Myocyte (in vitro differentiated cells): ENCODE data around the gene GAGE10. TPM values are rescaled to one million over a fixed set of nuclear protein-coding genes. Genes with fewer than 3 reads are reported as not detected.
"Not testable (repeated sequence)": the region's sequence is repeated elsewhere in the genome, so short reads cannot be mapped to it uniquely, and the experiment has no call there.

Experiments
- DNase-seq: peaks from one replicate; pipeline ENCODE4 v3.0.0-alpha.2; 2012; ENCODE audit warnings: low read depth
- total RNA-seq: library from RNA; depleted of rRNA; stranded (reverse); fragments of >200 nt; gene quantifications from 2 replicates; pipeline ENCODE4 v1.2.3, GENCODE V29; 2014

GAGE10 gene
- total RNA-seq, 1 donor from 2014 or later: not detected

DNA sequence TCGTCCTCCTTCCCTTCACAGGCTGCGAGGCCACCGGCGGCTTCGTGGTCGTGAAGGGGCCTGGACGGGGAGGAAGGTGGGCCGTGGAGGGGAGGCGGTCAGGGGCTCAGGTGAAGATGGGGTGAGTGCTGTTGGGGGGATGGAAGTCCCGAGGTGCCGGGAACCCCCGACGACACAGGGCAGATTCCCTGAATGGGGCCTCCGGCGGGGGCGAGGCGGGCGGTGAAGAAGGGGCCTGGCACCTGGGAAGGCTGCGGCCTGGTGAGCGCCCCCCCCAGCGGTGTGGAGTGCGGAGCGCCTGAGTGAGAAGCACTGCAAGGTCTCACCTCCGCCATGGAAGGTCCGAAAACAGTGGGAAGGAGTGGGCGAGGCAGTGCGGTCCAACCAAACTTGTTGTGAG, 18.8 kb downstream of the GAGE10 start:
- not testable (repeated sequence) for DNase-seq

DNA sequence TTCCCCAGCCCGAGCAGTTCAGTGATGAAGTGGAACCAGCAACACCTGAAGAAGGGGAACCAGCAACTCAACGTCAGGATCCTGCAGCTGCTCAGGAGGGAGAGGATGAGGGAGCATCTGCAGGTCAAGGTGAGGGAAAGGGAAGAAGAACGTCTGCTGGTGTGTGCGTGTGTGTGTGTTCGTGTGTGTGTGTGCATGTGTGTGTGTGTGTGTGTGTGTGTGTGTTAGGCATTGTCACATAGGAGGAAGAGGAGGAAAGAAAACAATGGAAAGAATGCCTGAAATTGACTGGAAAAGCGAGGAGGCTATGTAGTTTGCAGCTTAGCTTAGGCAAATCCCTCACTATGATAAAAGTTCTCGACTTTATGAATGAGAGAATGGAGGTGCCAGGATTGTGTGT, 20.3 kb downstream of the GAGE10 start:
- not testable (repeated sequence) for DNase-seq

DNA sequence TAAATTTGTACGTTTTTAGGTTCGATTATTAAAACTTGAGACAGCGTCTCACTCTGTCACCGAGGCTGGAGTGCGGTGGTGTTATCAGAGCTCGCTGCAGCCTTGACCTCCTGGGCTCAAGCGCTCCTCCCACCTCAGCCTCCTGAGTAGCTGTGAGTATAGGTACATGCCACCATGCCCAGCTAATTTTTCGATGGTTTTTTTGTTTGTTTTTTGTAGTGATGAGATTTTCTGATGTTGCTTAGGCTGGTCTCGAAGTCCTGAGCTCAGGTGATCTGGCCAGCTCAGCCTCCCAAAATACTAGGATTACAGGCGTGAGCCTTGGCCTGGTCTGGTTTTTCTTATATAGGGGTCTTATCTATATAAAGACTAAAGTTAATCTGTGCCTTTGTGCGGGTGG, 27.0 kb downstream of the GAGE10 start:
- DNase-seq: not testable (repeated sequence)

DNA sequence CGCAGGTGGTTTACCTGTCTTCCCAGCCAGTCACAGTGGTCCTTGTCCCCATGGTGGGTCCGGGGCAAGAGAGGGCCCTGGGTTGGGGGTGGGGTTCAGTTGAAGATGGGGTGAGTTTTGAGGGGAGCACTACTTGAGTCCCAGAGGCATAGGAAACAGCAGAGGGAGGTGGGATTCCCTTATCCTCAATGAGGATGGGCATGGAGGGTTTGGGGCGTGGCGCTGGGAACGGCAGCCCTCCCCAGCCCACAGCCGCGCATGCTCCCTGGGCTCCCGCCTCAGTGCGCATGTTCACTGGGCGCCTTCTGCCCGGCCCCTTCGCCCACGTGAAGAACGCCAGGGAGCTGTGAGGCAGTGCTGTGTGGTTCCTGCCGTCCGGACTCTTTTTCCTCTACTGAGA, 27.8 kb downstream of the GAGE10 start, which contains the start of gene GAGE13:
Gene GAGE13 (plus strand): TSS at position 301 of the 400 bp plus-strand sequence. CDS start 1,156 bp downstream, outside the sequence.
- DNase-seq: not testable (repeated sequence)

DNA sequence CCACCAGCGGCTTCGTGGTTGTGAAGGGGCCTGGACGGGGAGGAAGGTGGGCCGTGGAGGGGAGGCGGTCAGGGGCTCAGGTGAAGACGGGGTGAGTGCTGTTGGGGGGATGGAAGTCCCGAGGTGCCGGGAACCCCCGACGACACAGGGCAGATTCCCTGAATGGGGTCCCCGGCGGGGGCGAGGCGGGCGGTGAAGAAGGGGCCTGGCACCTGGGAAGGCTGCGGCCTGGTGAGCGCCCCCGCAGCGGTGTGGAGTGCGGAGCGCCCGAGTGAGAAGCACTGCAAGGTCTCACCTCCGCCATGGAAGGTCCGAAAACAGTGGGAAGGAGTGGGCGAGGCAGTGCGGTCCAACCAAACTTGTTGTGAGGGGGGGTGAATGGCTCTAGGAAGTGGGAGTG, 28.4 kb downstream of the GAGE10 start:
- DNase-seq: not testable (repeated sequence)

DNA sequence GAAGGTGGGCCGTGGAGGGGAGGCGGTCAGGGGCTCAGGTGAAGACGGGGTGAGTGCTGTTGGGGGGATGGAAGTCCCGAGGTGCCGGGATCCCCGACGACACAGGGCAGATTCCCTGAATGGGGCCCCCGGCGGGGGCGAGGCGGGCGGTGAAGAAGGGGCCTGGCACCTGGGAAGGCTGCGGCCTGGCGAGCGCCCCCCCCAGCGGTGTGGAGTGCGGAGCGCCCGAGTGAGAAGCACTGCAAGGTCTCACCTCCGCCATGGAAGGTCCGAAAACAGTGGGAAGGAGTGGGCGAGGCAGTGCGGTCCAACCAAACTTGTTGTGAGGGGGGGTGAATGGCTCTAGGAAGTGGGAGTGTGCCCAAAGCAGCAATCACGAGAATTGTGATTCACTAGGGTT, 38.0 kb downstream of the GAGE10 start:
- DNase-seq: not testable (repeated sequence)

DNA sequence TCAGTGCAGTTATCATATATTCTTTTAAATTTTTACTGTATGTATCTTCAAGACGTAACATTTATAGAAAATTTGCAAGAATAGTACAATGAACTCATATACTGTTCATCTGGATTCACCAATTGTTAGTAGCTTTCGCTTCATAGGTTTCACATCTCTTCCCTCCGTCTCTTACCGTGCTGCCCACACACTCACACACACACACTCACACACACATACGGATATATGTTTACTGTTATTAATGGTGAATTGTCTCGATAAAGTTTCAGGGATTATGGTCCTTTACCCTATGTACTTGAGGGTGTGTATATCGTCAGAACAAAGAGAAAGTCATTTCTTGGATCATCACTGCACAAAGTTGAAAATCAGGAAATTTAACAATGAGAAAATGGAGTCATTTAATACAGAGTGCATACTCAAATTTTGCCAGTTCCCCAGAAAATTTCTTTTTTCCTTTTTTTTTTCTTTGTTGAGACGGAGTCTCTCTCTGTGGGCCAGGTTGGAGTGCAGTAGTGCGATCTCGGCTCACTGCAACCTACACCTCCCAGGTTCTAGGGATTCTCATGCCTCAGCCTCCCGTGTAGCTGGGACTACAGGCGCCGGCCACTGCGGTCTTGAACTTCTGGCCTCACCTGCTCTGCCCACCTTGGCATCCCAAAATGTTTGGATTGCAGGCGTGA, 41.2 kb downstream of the GAGE10 start:
- not testable (repeated sequence) for DNase-seq

DNA sequence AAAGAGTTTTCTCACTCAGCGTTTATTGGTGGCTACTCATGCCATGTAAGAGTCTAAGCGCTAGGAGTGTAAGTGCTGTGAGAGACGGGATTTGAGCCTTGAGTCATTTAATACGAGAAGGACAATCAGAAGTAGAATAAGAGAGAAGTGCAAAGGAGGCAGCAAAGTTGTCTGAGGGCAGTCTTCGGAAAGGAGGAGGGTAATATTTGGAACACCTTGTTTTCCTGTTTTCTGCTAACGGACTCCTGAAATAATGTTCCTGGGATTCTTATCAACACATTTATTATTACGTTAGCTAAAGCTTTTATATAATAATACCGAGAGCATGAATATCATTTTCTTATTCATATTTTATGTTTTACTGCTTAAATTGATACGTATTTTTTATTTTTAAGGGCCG, 42.0 kb downstream of the GAGE10 start:
- DNase-seq: not testable (repeated sequence)

DNA sequence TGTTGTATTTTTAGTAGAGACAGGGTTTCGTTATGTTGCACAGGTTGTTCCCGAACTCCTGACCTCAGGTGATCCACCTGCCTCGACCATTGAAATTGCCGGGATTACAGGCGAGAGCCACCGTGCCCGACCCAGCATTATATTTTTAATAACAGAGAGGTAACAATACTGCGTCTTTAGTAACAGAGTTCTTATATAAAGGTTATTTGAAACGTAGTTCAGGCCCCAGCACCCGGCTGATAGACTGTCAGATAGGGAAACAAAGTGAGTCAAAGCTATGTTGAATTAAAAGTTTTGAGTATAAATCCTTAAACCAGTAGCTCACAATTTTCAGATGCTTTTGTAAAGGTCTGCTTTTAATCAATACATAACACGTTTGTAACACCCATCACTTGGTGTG, 42.7 kb downstream of the GAGE10 start:
- DNase-seq: not testable (repeated sequence)

Other genes with a start within 250 kb of the GAGE10 start
- not detected in 2 replicates for gene CCDC120, start 244.6 kb upstream of the GAGE10 start, total RNA-seq
- 7.1 and 7.4 TPM in 2 replicates for gene PRAF2, start 229.6 kb upstream of the GAGE10 start, total RNA-seq
- 49.3 and 64.3 TPM in 2 replicates for gene WDR45, start 223.8 kb upstream of the GAGE10 start, total RNA-seq
- gene GPKOW, start 179.9 kb upstream of the GAGE10 start, total RNA-seq: 23.9 and 26.7 TPM in 2 replicates
- 4.8 and 6.6 TPM in 2 replicates for gene MAGIX, start 140.9 kb upstream of the GAGE10 start, total RNA-seq
- 48.7 and 68.3 TPM in 2 replicates for gene PLP2, start 131.7 kb upstream of the GAGE10 start, total RNA-seq
- gene PRICKLE3, start 117.3 kb upstream of the GAGE10 start, total RNA-seq: 6.6 TPM in 2 replicates
- 1.8 TPM in 2 replicates for gene SYP, start 103.5 kb upstream of the GAGE10 start, total RNA-seq
- not detected in 2 replicates for gene CACNA1F, start 70.3 kb upstream of the GAGE10 start, total RNA-seq
- gene CCDC22, start 68.2 kb upstream of the GAGE10 start, total RNA-seq: 8.7 and 11.9 TPM in 2 replicates
- gene FOXP3, start 38.9 kb upstream of the GAGE10 start, total RNA-seq: 0.05 TPM in 1 of 2 replicates, not detected in the other
- 31.2 and 34.8 TPM in 2 replicates for gene PPP1R3F, start 33.9 kb upstream of the GAGE10 start, total RNA-seq
- gene GAGE12J, start 18.4 kb downstream of the GAGE10 start, total RNA-seq: not detected in 2 replicates
- not detected in 2 replicates for gene GAGE13, start 27.9 kb downstream of the GAGE10 start, total RNA-seq
- gene GAGE12C, start 228.5 kb downstream of the GAGE10 start, total RNA-seq: not detected in 2 replicates
- gene GAGE12D, start 238.1 kb downstream of the GAGE10 start, total RNA-seq: not detected in 2 replicates
- not detected in 2 replicates for gene GAGE12E, start 247.6 kb downstream of the GAGE10 start, total RNA-seq